GM18499 (cell line): Measurements from ENCODE around the gene ZNF511.
"Not testable (repeated sequence)": the region's sequence is repeated elsewhere in the genome, so short reads cannot be mapped to it uniquely, and the experiment has no call there.

Experiments
- ATAC-seq: cut with Tn5 transposase; IDR thresholded peaks from one replicate; pipeline ENCODE4 v1.9.1; 2021; ENCODE audit warnings: moderate number of reproducible peaks; ENCODE audit not compliant: insufficient read depth, unreplicated experiment

ZNF511 gene

DNA sequence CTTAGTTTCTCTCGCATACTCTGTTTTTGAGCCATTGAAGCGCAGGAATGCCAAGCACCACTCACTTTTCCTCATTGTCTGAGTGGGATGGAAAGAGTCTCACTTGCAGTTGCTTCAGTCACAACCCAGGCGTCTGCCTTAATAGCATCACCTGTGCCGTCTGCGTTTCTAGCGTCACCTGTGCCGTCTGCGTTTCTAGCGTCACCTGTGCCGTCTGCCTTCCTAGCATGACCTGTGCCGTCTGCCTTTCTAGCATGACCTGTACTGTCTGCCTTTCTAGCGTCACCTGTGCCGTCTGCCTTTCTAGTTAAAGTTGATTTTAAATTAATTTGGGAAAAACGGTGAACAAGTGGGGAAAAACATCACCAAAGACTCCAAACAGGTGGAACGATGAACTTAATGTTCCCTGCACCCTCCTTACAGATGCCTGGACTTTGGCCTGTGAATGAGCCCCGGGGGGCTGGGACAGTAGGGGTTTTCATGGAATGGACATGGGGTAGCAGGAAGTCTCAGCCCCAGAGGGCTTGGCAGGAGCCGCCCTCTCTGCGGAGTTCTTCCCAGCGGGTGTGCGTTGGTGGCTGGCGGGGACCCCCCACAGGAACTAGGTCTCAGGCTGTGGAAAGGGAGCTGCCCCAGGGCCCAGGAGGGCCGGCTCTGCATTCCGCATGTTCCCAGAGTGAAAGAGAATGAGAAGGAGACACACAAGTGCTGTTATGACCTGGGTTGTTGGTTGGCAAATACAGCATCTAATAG, 3.5 kb downstream of the ZNF511 start:
- ATAC-seq: no peak

DNA sequence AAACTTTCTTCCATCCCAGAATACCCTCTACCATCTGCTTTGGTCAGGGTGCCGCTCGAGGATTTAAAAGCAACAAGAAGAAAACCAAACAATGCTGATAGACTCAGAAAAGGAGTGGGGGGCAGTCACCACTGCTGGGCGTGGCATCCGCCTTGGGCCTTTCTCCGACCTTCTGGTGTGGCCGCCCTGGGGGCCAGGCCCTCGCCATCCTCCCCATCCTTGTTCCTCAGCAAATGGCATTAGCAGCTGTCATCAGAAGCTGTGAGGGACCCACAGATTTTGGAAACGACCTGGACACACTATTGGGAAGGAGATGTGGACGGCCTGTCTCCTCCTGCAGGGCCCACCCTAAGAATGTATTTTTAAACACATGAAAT, 4.0 kb downstream of the ZNF511 start:
- no peak for ATAC-seq

DNA sequence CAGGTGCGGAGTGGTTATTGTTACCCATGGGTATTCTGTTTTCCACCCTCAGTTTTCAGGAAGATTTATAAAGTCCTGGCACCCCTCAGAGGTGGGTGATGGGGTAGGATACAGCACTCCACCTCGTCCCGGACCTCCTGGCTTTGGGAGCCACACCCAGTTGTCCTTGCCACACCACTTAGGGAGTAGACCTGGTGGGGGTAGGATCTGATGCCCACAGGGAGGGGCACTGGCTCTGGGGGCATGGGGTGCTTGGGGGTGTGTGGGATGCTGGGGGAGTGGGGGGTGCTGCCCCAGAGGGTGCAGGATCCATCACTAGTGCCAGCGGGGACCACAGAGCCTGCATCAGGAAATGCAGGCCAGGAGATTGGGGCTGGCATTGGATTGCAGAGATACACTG, 4.5 kb downstream of the ZNF511 start:
- no peak for ATAC-seq

DNA sequence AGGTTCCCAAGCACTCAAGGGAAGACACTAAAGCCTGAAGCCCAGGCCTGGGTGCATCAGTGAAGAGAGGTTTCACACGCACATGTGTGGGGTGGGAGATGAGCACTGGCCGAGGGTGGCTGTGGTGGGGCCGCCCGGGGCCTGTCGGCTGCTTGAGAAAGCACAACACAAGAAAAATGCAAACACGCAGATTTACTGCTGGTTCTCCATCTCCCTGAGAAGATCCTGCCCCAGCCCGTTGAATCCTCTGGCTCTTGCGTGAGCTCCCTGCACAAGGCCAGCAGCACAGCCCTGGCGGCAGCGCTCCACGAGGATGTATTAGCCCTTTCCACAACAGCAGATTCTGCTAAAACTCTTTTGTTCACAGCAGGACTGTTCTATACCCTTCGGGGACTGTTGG, 6.2 kb downstream of the ZNF511 start:
- no peak for ATAC-seq

DNA sequence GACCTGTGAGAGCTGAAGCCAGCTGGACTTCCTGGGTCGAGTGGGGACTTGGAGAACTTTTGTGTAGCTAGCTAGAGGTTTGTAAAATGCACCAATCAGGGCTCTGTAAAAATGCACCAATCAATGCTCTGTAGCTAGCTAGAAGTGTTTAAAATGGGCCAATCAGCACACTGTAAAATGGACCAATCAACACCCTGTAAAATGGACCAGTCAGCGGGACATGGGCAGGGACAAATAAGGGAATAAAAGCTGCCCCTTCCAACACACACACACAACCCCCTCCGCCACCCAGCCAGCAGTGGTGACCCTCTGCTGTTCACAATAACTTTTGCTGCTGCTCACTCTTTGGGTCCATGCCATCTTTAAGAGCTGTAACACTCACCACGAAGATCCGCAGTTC, 7.1 kb downstream of the ZNF511 start:
- ATAC-seq: no peak

DNA sequence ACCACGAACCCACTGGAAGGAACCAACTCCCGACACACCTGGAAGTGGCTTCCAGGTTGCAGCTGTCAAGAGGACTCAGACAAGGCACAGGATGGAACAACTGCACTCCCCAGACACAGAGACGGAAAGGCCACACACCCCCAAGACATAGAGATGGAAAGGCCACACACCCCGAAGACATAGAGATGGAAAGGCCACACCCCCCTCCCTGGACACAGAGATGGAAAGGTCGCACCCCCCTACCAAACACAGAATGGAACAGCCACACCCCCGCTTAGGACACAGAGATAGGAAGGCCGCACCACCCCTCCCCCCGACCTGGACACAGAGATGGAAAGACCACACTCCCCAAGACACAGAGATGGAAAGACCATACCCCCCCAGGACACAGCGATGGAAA, 7.6 kb downstream of the ZNF511 start:
- ATAC-seq: no peak

DNA sequence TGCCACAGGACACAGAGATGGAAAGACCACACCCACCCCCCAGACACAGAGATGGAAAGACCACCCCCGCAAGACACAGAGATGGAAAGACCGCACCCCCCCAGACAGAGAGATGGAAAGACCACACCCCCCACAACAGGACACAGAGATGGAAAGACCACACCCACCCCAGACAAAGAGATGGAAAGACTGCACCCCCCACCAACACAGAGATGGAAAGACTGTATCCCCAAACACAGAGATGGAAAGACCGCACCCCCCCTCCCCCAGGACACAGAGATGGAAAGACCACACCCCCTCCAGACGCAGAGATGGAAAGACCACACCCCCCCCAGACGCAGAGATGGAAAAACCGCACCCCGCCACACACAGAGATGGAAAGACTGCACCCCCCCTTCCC, 8.0 kb downstream of the ZNF511 start:
- ATAC-seq: no peak

DNA sequence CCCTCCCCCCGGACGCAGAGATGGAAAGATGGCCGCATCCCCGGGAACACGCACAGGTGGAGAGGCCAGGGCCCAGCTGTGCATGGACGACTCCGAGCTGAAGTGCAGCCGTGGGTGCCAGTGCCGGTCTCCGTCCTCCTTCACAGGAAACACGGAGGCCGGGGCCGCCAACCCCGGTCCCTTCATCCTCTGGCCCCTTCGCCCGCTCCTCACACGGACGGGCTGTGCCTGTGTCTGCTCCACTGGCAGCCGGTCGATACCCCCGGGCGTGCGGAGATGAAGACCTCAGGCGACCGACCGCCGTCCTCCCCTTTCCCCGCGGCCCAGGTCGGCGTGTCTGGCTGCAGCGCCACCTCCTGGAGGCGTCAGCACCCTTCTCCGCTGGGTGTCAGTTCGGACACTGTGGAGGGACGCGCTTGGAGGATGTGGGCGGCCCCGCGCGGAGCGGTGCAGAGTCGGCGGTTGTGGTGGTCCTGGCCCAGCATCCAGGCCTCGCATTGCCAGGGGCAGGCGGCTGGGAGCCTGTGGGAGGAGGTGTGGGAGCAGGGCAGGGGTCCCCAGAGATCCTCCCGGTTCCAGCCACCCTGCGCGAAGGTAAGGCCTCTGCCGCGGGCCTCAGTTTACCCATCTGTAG, 9.9 kb downstream of the ZNF511 start:
- no peak for ATAC-seq

DNA sequence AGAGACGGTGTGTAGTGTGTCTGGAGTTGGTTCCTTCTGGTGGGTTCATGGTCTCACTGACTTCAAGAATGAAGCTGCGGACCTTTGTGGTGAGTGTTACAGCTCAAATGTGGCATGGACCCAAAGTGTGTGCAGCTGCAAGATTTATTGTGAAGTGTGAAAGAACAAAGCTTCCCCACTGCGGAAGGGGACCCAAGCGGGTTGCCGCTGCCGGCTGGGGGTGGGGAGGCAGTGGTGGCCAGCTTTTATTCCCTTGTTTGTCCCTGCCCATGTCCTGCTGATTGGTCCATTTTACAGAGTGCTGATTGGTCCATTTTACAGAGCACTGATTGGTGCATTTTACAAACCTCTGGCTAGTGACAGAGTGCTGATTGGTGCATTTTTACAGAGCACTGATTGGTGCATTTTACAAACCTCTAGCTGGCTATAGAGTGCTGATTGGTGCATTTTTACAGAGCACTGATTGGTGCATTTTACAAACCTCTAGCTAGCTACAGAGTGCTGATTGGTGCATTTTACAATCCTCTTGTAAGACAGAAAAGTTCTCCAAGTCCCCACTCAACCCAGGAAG, 12.2 kb downstream of the ZNF511 start:
- not testable (repeated sequence) for ATAC-seq

DNA sequence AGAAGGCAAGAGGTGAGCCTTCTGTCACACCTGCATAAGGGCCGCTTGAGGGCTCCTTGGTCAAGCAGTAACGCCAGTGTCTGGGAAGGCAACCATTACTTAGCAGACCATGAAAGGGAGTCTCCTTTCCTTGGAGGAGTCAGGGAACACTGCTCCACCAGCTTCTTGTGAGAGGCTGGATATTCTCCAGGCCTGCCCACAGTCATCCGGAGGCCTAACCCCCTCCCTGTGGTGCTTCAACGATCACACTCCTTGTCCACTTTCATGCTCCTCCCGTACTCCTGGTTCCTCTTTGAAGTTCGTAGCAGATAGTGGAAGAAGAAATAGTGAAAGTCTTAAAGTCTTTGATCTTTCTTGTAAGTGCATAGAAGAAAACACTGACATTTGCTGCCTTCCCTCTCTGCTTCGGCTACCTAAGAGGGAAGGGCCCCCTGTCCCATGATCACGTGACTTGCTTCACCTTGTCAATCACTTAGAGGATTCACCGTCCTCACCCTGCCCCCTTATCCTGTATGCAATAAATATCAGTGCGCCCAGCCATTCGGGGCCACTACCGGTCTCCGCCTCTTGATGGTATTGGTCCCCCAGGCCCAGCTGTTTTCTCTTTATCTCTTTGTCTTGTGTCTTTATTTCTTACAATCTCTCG, 13.5 kb downstream of the ZNF511 start:
- ATAC-seq: not testable (repeated sequence)

DNA sequence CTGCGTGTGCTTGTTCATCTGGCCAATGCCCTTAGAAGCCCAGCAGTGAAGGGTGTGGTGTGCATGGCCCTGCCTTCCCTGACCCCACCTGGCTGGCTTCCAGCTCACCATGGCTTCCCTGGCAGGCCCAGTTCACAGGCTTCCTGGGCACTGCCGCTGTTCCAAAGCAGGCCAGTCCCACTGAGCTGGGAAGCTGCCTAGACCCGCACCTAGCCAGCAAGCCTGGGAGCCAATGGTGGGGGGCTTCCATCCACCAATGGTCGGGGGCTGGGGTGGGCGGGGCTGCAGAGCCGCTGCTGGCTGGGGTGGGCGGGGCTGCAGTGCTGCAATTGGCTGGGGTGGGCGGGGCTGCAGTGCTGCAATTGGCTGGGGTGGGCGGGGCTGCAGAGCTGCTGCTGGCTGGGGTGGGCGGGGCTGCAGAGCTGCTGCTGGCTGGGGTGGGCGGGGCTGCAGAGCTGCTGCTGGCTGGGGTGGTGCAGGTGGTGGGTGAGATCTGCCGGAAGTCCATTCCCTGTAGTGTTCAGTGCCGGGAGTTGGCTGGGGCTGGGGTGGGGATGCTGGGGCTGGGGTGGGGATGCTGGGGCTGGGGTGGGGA, 15.6 kb downstream of the ZNF511 start:
- no peak for ATAC-seq

DNA sequence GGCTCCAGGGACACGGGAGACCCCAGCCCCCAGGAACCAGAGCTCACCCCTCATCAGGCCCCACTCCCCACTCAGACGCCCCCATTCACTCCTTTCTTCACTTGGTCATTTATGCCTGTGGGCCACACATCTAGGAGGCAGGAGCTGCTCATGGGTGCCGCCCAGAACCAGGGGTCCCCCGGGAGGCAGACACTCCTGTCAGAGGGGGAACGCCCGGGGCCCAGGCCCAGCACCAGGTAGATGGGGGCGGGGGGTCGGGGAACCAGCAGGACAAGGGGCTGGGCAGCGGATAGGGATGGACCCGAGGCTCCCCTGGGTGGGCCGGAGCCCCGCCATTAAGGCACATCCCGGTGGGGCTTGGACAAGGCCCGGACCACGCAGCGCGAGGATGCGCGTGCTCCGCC, 16.1 kb downstream of the ZNF511 start:
- ATAC-seq: no peak

DNA sequence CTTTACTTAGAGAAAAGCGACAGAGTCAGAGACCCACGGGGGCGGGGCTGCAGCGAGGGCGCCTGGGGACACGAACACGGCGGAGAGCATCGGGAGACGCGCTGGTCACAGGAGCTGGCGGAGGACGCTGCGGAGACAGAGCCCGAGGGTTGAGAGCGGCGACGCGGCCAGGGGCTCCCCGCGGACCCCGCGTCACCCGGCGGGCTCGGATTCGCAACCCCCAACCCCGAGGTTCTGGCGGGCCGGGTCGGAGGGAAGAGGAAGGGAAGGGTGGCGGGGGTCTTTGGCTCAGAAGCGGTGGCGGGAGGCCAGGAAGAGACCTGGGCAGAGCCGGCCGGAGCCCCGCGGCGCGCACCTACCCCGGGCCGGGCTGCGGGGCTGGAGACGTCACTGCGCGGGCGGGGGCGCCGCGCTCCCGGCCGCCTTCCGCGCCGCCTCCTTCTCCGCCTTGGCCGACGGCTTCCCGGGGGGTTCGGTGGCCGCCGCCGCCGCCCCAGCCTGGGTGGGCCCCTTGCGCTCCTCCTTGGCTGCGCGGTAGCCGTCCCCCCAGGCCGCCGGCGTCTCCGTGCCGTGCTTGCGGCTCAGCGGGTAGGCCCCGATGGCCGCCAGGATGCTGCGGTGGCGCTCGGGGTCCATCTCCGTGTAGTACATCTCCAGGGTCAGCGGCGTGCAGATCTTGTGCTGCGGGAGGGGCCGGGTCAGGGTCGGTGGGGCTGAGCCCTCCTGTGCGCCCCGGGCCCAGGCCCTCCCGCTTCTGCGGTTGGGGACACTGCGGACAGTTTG, 16.9 kb downstream of the ZNF511 start:
- no peak for ATAC-seq

DNA sequence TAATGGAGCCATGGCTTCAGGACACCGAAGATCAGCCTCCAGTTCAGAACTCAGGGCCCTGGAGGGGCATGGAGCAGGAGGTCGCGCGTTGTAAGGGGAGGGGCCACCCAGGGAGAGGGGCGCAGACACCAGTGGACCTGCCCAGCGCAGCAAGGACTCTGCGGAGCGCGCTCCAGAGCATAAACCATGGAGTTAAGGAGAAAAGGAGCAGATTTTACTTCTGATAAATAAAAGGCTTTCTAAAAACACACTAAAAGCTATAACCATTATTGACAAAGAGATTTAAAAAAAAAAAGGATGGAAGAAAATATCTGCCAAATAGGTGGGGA, 17.5 kb downstream of the ZNF511 start:
- no peak for ATAC-seq

DNA sequence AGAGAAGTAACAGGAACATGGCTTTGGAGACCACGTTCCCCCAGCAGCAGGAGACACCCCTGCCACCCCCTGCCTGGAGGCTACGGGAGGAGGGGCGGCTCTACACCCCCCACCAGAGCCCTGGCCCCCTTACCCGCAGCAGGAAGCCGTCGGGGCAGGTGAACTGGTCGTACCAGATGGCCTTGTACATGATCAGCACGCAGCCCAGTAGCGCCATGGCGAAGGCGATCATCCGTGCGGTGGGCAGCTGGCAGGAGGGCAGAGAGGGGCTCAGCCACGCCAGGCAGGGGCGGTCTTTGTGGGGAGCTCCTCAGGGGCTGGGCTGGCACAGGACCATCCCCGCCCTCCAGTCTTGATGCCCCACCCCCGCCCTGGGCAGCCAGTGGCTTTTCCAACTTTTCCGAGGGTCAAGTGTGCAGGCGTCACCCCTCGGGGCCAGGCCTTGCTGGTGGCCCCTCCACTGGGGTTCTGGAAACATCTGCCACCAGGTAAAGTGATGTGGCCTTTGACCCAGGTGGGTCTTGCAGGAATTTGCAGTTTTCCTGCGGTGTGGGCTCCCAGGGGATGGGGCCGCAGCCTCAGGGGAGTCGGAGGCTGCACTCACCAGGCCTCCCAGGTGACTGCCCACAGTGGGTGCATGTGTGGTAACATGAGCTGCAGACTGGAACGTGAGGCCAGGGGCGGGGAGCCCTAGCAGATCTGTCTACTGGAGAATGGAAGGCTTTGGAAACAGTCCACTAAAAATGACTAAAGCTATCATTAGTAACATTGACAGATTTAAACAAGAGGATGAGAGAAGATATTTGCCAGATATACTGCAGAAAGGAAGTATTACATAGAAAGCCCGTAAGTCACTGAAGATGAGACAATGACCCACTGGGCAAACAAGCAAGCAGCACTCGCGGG, 18.3 kb downstream of the ZNF511 start:
- ATAC-seq: no peak

DNA sequence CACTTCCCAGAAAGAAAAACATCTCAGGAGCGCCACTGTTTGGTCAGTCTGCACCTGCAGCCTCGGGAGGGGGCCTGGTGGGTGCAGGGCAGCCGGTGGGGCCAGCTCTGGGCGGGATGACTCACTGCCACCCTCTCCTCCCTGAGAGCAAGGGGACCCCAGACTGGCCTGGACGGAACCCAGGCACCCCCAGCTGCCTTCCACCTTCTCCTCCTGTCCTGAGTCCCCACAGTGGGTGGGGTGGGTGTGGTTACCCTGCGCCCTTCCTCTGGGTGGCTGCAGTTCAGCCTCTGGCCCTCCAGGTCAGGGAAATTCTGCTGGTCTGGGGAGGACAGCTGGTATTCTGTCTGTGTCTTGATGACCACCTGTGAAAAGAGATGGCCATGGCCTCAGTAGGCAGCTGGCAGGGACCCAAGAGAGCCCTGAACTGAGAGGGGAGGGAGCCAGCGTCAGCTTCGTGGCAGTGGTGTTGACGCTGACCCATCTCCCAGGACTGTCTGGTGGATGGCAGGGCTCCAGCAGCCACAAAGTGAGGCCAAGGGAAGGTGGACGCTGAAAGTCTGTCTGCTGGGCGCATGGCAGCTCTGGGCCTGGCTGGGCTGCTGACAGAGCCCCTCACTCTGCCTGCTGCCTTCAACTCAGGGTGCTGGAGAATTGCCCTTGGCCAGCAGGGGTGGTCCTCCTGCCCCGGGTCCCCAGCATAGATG, 19.1 kb downstream of the ZNF511 start:
- ATAC-seq: no peak

DNA sequence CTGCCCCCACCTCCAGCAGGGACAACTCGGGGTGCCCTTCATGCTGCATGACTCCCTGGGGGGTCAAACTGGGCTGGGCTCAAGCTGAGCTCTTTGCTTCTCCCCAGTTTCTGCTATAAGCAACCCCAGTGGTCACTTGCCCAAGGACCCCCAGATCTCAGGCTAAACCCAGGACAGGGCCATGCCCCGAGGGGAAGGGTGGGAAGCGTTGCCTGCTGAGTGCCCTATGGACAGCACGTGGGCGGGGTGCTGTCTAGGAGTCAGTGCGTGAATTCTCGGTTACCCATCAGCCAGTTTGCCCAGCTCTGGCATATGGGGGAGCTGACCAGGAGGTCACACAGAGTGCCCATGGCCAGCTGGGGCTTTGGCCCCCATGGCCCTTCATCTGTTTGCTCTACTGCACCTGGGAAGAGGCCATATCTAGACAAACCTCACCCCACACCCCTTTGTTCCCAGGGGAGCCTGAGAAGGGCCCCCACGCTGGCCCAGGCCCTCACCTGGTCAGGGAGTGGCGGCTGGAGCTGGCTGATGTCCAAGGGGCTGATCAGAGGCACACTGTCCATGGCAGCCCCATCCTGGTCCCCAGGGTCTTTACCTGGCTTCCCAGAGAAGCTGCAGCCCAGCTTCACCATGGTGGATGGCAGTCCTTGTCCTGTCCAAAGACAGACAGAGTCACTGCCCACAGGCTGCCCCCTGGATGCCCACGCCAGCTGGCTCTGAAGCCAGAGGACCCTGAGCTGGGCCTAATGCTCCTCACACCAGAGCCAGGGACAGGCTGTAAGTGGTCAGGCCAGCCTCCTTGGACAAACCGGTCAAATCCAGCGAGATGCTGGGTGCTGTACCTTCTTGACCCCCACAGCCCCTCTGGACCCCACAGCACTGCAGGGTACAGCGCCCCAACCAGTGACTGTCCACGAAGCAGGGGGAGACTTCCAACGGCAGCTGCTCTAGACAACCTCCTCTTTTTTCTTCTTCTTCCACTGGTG, 19.9 kb downstream of the ZNF511 start:
- no peak for ATAC-seq
